H9 (cell line): ENCODE data around the gene CLCA4. TPM values are rescaled to one million over a fixed set of nuclear protein-coding genes. Genes with fewer than 3 reads are reported as not detected.

ENCODE experiments used
- DNase-seq: peaks from one replicate; pipeline ENCODE4 v3.0.0-alpha.2; 2017
- H2AFZ ChIP-seq: one replicate; pipeline ENCODE4 v1.6.1; 2013; ENCODE audit warnings: mild to moderate bottlenecking, low read length, control low read depth, moderate library complexity
- H2AK5ac ChIP-seq: 2 replicates; pipeline ENCODE4 v1.6.1; 2013; ENCODE audit warnings: low read length, control low read depth, mixed read lengths; ENCODE audit not compliant: insufficient read length
- H2BK120ac ChIP-seq: one replicate; pipeline ENCODE4 v1.6.1; 2013; ENCODE audit warnings: low read depth, mild to moderate bottlenecking, low read length, control low read depth, inconsistent platforms; ENCODE audit not compliant: poor library complexity, severe bottlenecking
- H2BK12ac ChIP-seq: 2 replicates; pipeline ENCODE4 v1.6.1; 2013; ENCODE audit warnings: low read length, control low read depth, mixed read lengths, low read depth; ENCODE audit not compliant: insufficient read length
- H2BK15ac ChIP-seq: 2 replicates; pipeline ENCODE4 v1.6.1; 2013; ENCODE audit warnings: low read depth, low read length, control low read depth
- H2BK20ac ChIP-seq: one replicate; pipeline ENCODE4 v1.6.1; 2013; ENCODE audit warnings: low read depth, mild to moderate bottlenecking, low read length, control low read depth, inconsistent platforms; ENCODE audit not compliant: poor library complexity, severe bottlenecking
- H2BK5ac ChIP-seq: 2 replicates; pipeline ENCODE4 v1.6.1; 2013; ENCODE audit warnings: low read length, control low read depth, mixed read lengths; ENCODE audit not compliant: insufficient read length
- H3K14ac ChIP-seq: 2 replicates; pipeline ENCODE4 v1.6.1; 2013; ENCODE audit warnings: low read length, control low read depth; ENCODE audit not compliant: insufficient read depth
- H3K18ac ChIP-seq: 2 replicates; pipeline ENCODE4 v1.6.1; 2013; ENCODE audit warnings: low read depth, mild to moderate bottlenecking, mixed read lengths, low read length, control low read depth; ENCODE audit not compliant: insufficient read length
- H3K23ac ChIP-seq: 2 replicates; pipeline ENCODE4 v1.6.1; 2013; ENCODE audit warnings: low read length, control low read depth, mixed read lengths, low read depth; ENCODE audit not compliant: insufficient read length
- H3K23me2 ChIP-seq: 2 replicates; pipeline ENCODE4 v1.6.1; 2013; ENCODE audit warnings: low read depth, mild to moderate bottlenecking, mixed read lengths, low read length, control low read depth; ENCODE audit not compliant: insufficient read length, poor library complexity, severe bottlenecking
- H3K27ac ChIP-seq: 2 replicates; pipeline ENCODE4 v1.5.1; 2013; ENCODE audit warnings: low read length, control low read depth, mixed read lengths, low read depth; ENCODE audit not compliant: insufficient read length
- H3K27me3 ChIP-seq: 2 replicates; pipeline ENCODE4 v1.6.1; 2013; ENCODE audit warnings: low read length, control low read depth, inconsistent platforms; ENCODE audit not compliant: insufficient read depth
- H3K4ac ChIP-seq: 2 replicates; pipeline ENCODE4 v1.6.1; 2013; ENCODE audit warnings: low read depth, mild to moderate bottlenecking, control low read depth, inconsistent platforms, low read length, moderate library complexity
- H3K4me1 ChIP-seq: 2 replicates; pipeline ENCODE4 v1.6.1; 2013; ENCODE audit warnings: low read length, control low read depth, inconsistent platforms; ENCODE audit not compliant: insufficient read depth
- H3K4me2 ChIP-seq: 2 replicates; pipeline ENCODE4 v1.6.1; 2013; ENCODE audit warnings: low read length, control low read depth, mixed read lengths; ENCODE audit not compliant: insufficient read length, insufficient read depth
- H3K56ac ChIP-seq: 2 replicates; pipeline ENCODE4 v1.6.1; 2013; ENCODE audit warnings: low read depth, mild to moderate bottlenecking, mixed read lengths, low read length, control low read depth; ENCODE audit not compliant: insufficient read length
- H3K79me1 ChIP-seq: 2 replicates; pipeline ENCODE4 v1.6.1; 2013; ENCODE audit warnings: low read depth, mild to moderate bottlenecking, moderate library complexity, low read length, control low read depth, inconsistent platforms; ENCODE audit not compliant: insufficient read depth, poor library complexity, severe bottlenecking
- H3K79me2 ChIP-seq: 2 replicates; pipeline ENCODE4 v1.6.1; 2013; ENCODE audit warnings: low read length, control low read depth, inconsistent platforms; ENCODE audit not compliant: insufficient read depth
- H3K9ac ChIP-seq: 2 replicates; pipeline ENCODE4 v1.6.1; 2013; ENCODE audit warnings: low read length, control low read depth, mixed read lengths; ENCODE audit not compliant: insufficient read length; ENCODE audit errors: extremely low read depth
- H3K9me3 ChIP-seq: one replicate; pipeline ENCODE4 v1.6.1; 2013; ENCODE audit warnings: low read depth, low read length, inconsistent platforms; ENCODE audit not compliant: control insufficient read depth
- H3T11ph ChIP-seq: one replicate; pipeline ENCODE4 v1.6.1; 2013; ENCODE audit warnings: mild to moderate bottlenecking, low read length, control low read depth, inconsistent platforms
- H4K20me1 ChIP-seq: one replicate; pipeline ENCODE4 v1.6.1; 2013; ENCODE audit not compliant: control insufficient read depth, insufficient read length, insufficient read depth
- H4K5ac ChIP-seq: 2 replicates; pipeline ENCODE4 v1.6.1; 2013; ENCODE audit warnings: low read depth, mild to moderate bottlenecking, mixed read lengths, low read length, control low read depth; ENCODE audit not compliant: insufficient read length
- H4K8ac ChIP-seq: replicated peaks from 2 replicates; pipeline ENCODE4 v1.6.1; 2013; ENCODE audit warnings: low read length, control low read depth, mixed read lengths, low read depth; ENCODE audit not compliant: insufficient read length
- H4K91ac ChIP-seq: 2 replicates; pipeline ENCODE4 v1.6.1; 2013; ENCODE audit warnings: low read depth, mild to moderate bottlenecking, moderate library complexity, mixed read lengths, low read length, control low read depth; ENCODE audit not compliant: insufficient read length
- H3K27ac Mint-ChIP-seq, 3 experiments: 2 replicates in 2 of 3; 3 replicates in 1 of 3; pipeline ENCODE4 v1.8.0; 2020 to 2021; ENCODE audit warnings: mixed read lengths in 3 of 3, mild to moderate bottlenecking in 1 of 3, moderate library complexity in 1 of 3
- H3K27me3 Mint-ChIP-seq: 2 replicates; pipeline ENCODE4 v1.8.0; 2021; ENCODE audit warnings: low read depth, mild to moderate bottlenecking, moderate library complexity, mixed read lengths
- H3K36me3 Mint-ChIP-seq, 3 experiments: 2 replicates in 2 of 3; 3 replicates in 1 of 3; pipeline ENCODE4 v1.8.0; 2020 to 2021; ENCODE audit warnings: low read depth in 3 of 3, mixed read lengths in 3 of 3; ENCODE audit not compliant: insufficient read depth in 1 of 3
- H3K4me1 Mint-ChIP-seq, 2 experiments: 2 replicates each; pipeline ENCODE4 v1.8.0; 2020; ENCODE audit warnings: mixed read lengths in 2 of 2
- H3K4me3 Mint-ChIP-seq, 2 experiments: 2 replicates in 1 of 2; 3 replicates in 1 of 2; pipeline ENCODE4 v1.8.0; 2020 to 2021; ENCODE audit warnings: mild to moderate bottlenecking in 2 of 2, mixed read lengths in 2 of 2, moderate library complexity in 1 of 2
- H3K9me3 Mint-ChIP-seq, 2 experiments: 2 replicates in 1 of 2; 3 replicates in 1 of 2; pipeline ENCODE4 v1.8.0; 2020; ENCODE audit warnings: mild to moderate bottlenecking in 2 of 2, mixed read lengths in 2 of 2, moderate library complexity in 1 of 2
- WGBS: extraction: QIAGEN DNeasy Blood & Tissue Kit; methylation state at CpG from one replicate; pipeline ENCODE4 v1.1.7; 2013; ENCODE audit warnings: missing lambda C conversion rate, low lambda C conversion rate, mixed read lengths; ENCODE audit not compliant: insufficient read length; ENCODE audit errors: extremely low coverage; 5-methylcytosine and 5-hydroxymethylcytosine counted together
- total RNA-seq: library from RNA; stranded (reverse); gene quantifications from 2 replicates; pipeline ENCODE4 v1.2.1, GENCODE V29; 2021
- TF ChIP-seq, protein P1 (sequence below): fragments of 200-600 bp; sonication (generic); conservative IDR thresholded peaks from 3 replicates; pipeline ENCODE4 v1.8.0; 2021; ENCODE audit warnings: antibody characterized with exemption, mild to moderate bottlenecking

CLCA4 gene
- total RNA-seq, 1 experiment from 2014 or later: not detected

DNA sequence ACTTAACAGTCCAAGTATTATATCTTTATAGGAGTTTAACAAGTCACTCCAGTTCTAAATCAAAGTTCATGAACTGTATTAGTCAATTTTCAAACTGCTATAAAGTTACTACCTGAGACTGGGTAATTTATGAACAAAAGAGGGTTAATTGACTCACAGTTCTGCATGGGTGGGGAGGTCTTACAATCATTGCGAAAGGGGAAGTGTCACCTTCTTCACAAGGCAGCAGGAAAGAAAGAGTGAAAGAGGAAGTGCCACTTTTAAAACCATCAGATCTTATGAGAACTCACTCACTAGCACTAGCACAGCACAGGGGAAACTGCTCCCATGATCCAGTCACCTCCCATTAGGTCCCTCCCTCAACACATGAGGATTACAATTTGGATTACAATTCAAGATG is 70.0 kb downstream of the CLCA4 start:
- no peaks in the 10 kb centered on the region for H3K4me1 Mint-ChIP-seq
- H3K4me1 ChIP-seq: no peaks in the 10 kb centered on the region
- H3K18ac ChIP-seq: no peak overlapping the region
- H3K79me1 ChIP-seq: no peaks in the 10 kb centered on the region
- no CpG with 5 or more reads among the region's 1 CpG for WGBS
- no peak overlapping the region for H2AK5ac ChIP-seq
- H4K91ac ChIP-seq: no peak overlapping the region
- no peaks in the 10 kb centered on the region for H3K79me2 ChIP-seq
- H3K27me3 ChIP-seq: no peaks in the 10 kb centered on the region
- H3T11ph ChIP-seq: no peak overlapping the region
- H3K56ac ChIP-seq: no peak overlapping the region
- no peak overlapping the region for H3K9ac ChIP-seq
- no peak overlapping the region; a peak in 1 of 7 replicates for H3K27ac Mint-ChIP-seq
- no peak overlapping the region for H3K14ac ChIP-seq
- H4K5ac ChIP-seq: no peak overlapping the region
- no peaks in the 10 kb centered on the region for H3K23me2 ChIP-seq
- no peak overlapping the region for H3K4ac ChIP-seq
- no peak overlapping the region for H2BK12ac ChIP-seq
- no peak overlapping the region for H3K4me3 Mint-ChIP-seq
- H2BK120ac ChIP-seq: no peak overlapping the region
- H4K20me1 ChIP-seq: no peaks in the 10 kb centered on the region
- H2BK20ac ChIP-seq: no peak overlapping the region
- no peak overlapping the region for H2BK5ac ChIP-seq
- peaks cover 6 to 26% (median 20%) of the 10 kb centered on the region in 3 experiments; a peak in 6 of 7 replicates for H3K36me3 Mint-ChIP-seq
- H3K9me3 ChIP-seq: peaks cover 7% of the 10 kb centered on the region
- H3K27ac ChIP-seq: no peak overlapping the region
- no peak overlapping the region for H2AFZ ChIP-seq
- TF ChIP-seq, protein P1, sequence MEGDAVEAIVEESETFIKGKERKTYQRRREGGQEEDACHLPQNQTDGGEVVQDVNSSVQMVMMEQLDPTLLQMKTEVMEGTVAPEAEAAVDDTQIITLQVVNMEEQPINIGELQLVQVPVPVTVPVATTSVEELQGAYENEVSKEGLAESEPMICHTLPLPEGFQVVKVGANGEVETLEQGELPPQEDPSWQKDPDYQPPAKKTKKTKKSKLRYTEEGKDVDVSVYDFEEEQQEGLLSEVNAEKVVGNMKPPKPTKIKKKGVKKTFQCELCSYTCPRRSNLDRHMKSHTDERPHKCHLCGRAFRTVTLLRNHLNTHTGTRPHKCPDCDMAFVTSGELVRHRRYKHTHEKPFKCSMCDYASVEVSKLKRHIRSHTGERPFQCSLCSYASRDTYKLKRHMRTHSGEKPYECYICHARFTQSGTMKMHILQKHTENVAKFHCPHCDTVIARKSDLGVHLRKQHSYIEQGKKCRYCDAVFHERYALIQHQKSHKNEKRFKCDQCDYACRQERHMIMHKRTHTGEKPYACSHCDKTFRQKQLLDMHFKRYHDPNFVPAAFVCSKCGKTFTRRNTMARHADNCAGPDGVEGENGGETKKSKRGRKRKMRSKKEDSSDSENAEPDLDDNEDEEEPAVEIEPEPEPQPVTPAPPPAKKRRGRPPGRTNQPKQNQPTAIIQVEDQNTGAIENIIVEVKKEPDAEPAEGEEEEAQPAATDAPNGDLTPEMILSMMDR: no peak
- H3K27me3 Mint-ChIP-seq: no peaks in the 10 kb centered on the region; the same call in 1 of the 2 replicates
- no peak overlapping the region for H3K4me2 ChIP-seq
- H2BK15ac ChIP-seq: no peak overlapping the region
- H3K23ac ChIP-seq: no peak overlapping the region
- DNase-seq: no peak
- no peak overlapping the region for H4K8ac ChIP-seq
- H3K9me3 Mint-ChIP-seq: peaks cover 20 to 29% of the 10 kb centered on the region in 2 experiments
